Neural progenitor cell (in vitro differentiated cells): ENCODE data around the gene PRLR. TPM values are rescaled to one million over a fixed set of nuclear protein-coding genes. Genes with fewer than 3 reads are reported as not detected.

Source experiments
- DNase-seq: peaks from one replicate; pipeline ENCODE4 v3.0.0-alpha.2; 2016; ENCODE audit warnings: low spot score
- H2AFZ ChIP-seq: fragments of 200-600 bp; sonication (generic); replicated peaks from 2 replicates; pipeline ENCODE4 v1.6.1; 2016; ENCODE audit warnings: antibody characterized with exemption
- H3F3A ChIP-seq: fragments of 200-600 bp; sonication (generic); 2 replicates; pipeline ENCODE4 v1.6.1; 2016; ENCODE audit warnings: antibody characterized with exemption, low read depth
- H3K27ac ChIP-seq: fragments of 200-600 bp; sonication (generic); 2 replicates; pipeline ENCODE4 v1.5.1; 2016; ENCODE audit warnings: mild to moderate bottlenecking
- H3K27me3 ChIP-seq: fragments of 200-600 bp; sonication (generic); 2 replicates; pipeline ENCODE4 v1.6.1; 2016; ENCODE audit warnings: mild to moderate bottlenecking, moderate library complexity
- H3K36me3 ChIP-seq: fragments of 200-600 bp; sonication (generic); 2 replicates; pipeline ENCODE4 v1.5.1; 2016
- H3K4me1 ChIP-seq: fragments of 200-600 bp; sonication (generic); 2 replicates; pipeline ENCODE4 v1.6.1; 2016; ENCODE audit warnings: mixed run types
- H3K4me2 ChIP-seq: fragments of 200-600 bp; sonication (generic); 2 replicates; pipeline ENCODE4 v1.6.1; 2016
- H3K4me3 ChIP-seq: fragments of 200-600 bp; sonication (generic); 2 replicates; pipeline ENCODE4 v1.5.1; 2016
- H3K79me2 ChIP-seq: fragments of 200-600 bp; sonication (generic); 2 replicates; pipeline ENCODE4 v1.6.1; 2016; ENCODE audit warnings: low read depth
- H3K9ac ChIP-seq: fragments of 200-600 bp; sonication (generic); 2 replicates; pipeline ENCODE4 v1.6.1; 2016
- H3K9me3 ChIP-seq: fragments of 200-600 bp; sonication (generic); 2 replicates; pipeline ENCODE4 v1.5.1; 2016; ENCODE audit warnings: low read depth
- H4K20me1 ChIP-seq: fragments of 200-600 bp; sonication (generic); 2 replicates; pipeline ENCODE4 v1.6.1; 2016; ENCODE audit warnings: low read depth
- H3K27ac Mint-ChIP-seq: 3 replicates; pipeline ENCODE4 v1.8.0; 2021; ENCODE audit warnings: mixed read lengths
- H3K27me3 Mint-ChIP-seq: 2 replicates; pipeline ENCODE4 v1.8.0; 2022; ENCODE audit warnings: low read depth, mild to moderate bottlenecking, inconsistent platforms, moderate library complexity, mixed read lengths; ENCODE audit not compliant: insufficient read depth
- H3K36me3 Mint-ChIP-seq: 3 replicates; pipeline ENCODE4 v1.8.0; 2021; ENCODE audit warnings: mixed read lengths
- H3K4me1 Mint-ChIP-seq: 3 replicates; pipeline ENCODE4 v1.8.0; 2021; ENCODE audit warnings: mixed read lengths
- H3K4me3 Mint-ChIP-seq: 3 replicates; pipeline ENCODE4 v1.8.0; 2021; ENCODE audit warnings: mild to moderate bottlenecking, moderate library complexity, mixed read lengths
- H3K9me3 Mint-ChIP-seq: 3 replicates; pipeline ENCODE4 v1.8.0; 2020; ENCODE audit warnings: mixed read lengths
- CTCF ChIP-seq: fragments of 200-600 bp; sonication (generic); IDR thresholded peaks from 2 replicates; pipeline ENCODE4 v1.5.1; 2017; ENCODE audit warnings: antibody characterized with exemption, mild to moderate bottlenecking
- EZH2 ChIP-seq: fragments of 200-600 bp; sonication (generic); IDR thresholded peaks from 2 replicates; pipeline ENCODE4 v1.6.1; 2017; ENCODE audit warnings: antibody characterized with exemption, mild to moderate bottlenecking, moderate library complexity
- EZH2phosphoT487 ChIP-seq: fragments of 200-600 bp; sonication (generic); IDR thresholded peaks from 2 replicates; pipeline ENCODE4 v1.6.1; 2017; ENCODE audit warnings: antibody characterized with exemption
- total RNA-seq: library from RNA; depleted of rRNA; stranded (reverse); fragments of >200 nt; gene quantifications from 2 replicates; pipeline ENCODE4 v1.2.3, GENCODE V29; 2015; ENCODE audit warnings: low replicate concordance

The PRLR gene
- total RNA-seq, 1 donor from 2014 or later: 0.51 TPM

DNA sequence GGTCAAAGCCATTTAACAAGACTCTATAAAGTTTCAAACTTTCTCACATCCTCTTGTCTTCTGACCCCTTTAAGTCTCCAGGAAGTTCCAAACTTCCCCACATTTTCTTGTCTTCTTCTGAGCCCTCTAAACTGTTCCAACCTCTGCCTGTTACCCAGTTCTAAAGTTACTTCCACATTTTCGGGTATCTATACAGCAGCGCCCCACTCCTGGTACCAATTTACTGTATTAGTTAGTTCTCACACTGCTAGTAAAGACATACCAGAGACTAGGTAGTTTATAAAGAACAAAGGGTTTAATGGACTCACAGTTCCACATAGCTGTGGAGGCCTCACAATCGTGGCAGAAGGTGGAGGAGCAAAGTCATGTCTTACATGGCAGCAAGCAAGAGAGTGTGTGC, 23.3 kb upstream of the PRLR start:
- Histone ChIP-seq H3K4me1 (no peaks in the 10 kb centered on the region), H3K36me3 (no peaks in the 10 kb centered on the region), H3K4me3 (no peak overlapping the region), H3K27me3 (no peaks in the 10 kb centered on the region), H3K9me3 (no peaks in the 10 kb centered on the region), H3F3A (no peaks in the 10 kb centered on the region), H2AFZ (no peak overlapping the region), H3K4me2 (no peak overlapping the region), H3K27ac (no peak overlapping the region), H3K9ac (no peak overlapping the region), H4K20me1 (no peaks in the 10 kb centered on the region), H3K79me2 (no peaks in the 10 kb centered on the region)
- Mint-ChIP-seq H3K9me3 (peaks cover 34% of the 10 kb centered on the region), H3K27ac (no peak overlapping the region), H3K36me3 (no peaks in the 10 kb centered on the region), H3K4me3 (no peak overlapping the region), H3K27me3 (peaks cover 3% of the 10 kb centered on the region), H3K4me1 (peaks cover 9% of the 10 kb centered on the region)
- no peak for TF ChIP-seq EZH2
- TF ChIP-seq EZH2phosphoT487: no peak
- no peak for TF ChIP-seq CTCF
- no peak for DNase-seq

DNA sequence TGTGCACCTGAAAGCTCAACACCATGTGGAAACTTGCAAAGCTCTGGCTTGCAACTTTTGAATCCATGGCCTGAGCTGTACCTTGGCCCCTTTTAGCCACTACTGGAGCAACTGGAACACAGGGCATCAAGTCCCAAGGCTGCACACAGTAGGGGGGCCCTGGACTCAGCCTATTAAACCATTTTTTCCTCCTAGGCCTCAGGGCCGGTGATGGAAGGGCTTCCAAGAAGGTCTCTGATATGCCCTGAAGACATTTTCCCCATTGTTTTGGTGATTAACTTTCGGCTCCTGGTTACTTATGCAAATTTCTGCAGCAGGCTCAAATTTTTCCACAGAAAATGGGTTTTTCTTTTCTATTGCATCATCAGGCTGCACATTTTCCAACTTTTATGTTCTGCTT, 22.7 kb upstream of the PRLR start:
- H3K4me3 ChIP-seq: no peak overlapping the region
- no peaks in the 10 kb centered on the region for H4K20me1 ChIP-seq
- H3K36me3 ChIP-seq: no peaks in the 10 kb centered on the region
- Mint-ChIP-seq H3K4me1 (peaks cover 11% of the 10 kb centered on the region), H3K9me3 (peaks cover 36% of the 10 kb centered on the region), H3K36me3 (no peaks in the 10 kb centered on the region), H3K4me3 (no peak overlapping the region), H3K27me3 (peaks cover 3% of the 10 kb centered on the region), H3K27ac (no peak overlapping the region)
- H3K27ac ChIP-seq: no peak overlapping the region
- no peak overlapping the region for H2AFZ ChIP-seq
- DNase-seq: no peak
- no peaks in the 10 kb centered on the region for H3F3A ChIP-seq
- H3K4me1 ChIP-seq: no peaks in the 10 kb centered on the region
- no peaks in the 10 kb centered on the region for H3K9me3 ChIP-seq
- H3K27me3 ChIP-seq: no peaks in the 10 kb centered on the region
- TF ChIP-seq EZH2 (no peak), EZH2phosphoT487 (no peak), CTCF (no peak)
- no peaks in the 10 kb centered on the region for H3K79me2 ChIP-seq
- no peak overlapping the region for H3K4me2 ChIP-seq
- no peak overlapping the region for H3K9ac ChIP-seq

GRCh38 chr5:35248843-35249780, 18.8 kb upstream of the PRLR start:
- DNase-seq: no peak
- no peak overlapping the region for H3K4me3 ChIP-seq
- H3K4me2 ChIP-seq: no peak overlapping the region
- no peak overlapping the region for H3K4me3 Mint-ChIP-seq
- no peaks in the 10 kb centered on the region for H3K79me2 ChIP-seq
- peaks cover 30% of the 10 kb centered on the region for H3K4me1 Mint-ChIP-seq
- H2AFZ ChIP-seq: no peak overlapping the region
- no peaks in the 10 kb centered on the region for H3K36me3 Mint-ChIP-seq
- H3K36me3 ChIP-seq: no peaks in the 10 kb centered on the region
- TF ChIP-seq EZH2 (no peak), EZH2phosphoT487 (no peak)
- peaks cover 36% of the 10 kb centered on the region for H3K9me3 Mint-ChIP-seq
- H3K27me3 ChIP-seq: no peaks in the 10 kb centered on the region
- no peaks in the 10 kb centered on the region for H3F3A ChIP-seq
- peaks cover 9% of the 10 kb centered on the region for H3K4me1 ChIP-seq
- H3K27ac ChIP-seq: no peak overlapping the region
- H3K27ac Mint-ChIP-seq: peak overlapping the region; percentile 31
- no peaks in the 10 kb centered on the region for H4K20me1 ChIP-seq
- H3K27me3 Mint-ChIP-seq: peaks cover 9% of the 10 kb centered on the region
- H3K9me3 ChIP-seq: no peaks in the 10 kb centered on the region
- no peak overlapping the region for H3K9ac ChIP-seq

DNA sequence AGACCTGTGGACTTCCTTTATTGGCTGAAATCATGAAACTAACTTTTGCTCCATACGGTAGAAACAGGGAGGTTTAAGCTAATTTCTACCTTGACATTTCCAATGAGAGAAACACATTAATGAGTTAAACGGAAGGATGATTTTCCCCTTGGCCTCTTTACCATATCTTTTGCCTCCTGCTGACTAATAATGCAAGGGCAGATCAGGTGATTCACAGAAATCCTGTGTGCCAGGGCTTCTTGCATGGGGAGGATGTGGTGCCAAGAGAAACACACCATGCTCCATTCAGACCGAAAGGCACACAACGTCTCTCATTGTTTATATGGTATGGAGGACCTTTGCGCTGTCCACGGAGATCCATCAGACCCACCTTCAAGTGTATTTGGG, 17.4 kb upstream of the PRLR start:
- H3K79me2 ChIP-seq: no peaks in the 10 kb centered on the region
- no peaks in the 10 kb centered on the region for H3K9me3 ChIP-seq
- no peak overlapping the region for H3K27ac ChIP-seq
- peaks cover 30% of the 10 kb centered on the region for H3K4me1 Mint-ChIP-seq
- no peak overlapping the region for H3K4me2 ChIP-seq
- no peak for TF ChIP-seq EZH2
- TF ChIP-seq EZH2phosphoT487: no peak
- TF ChIP-seq CTCF: no peak
- no peaks in the 10 kb centered on the region for H3F3A ChIP-seq
- H3K4me1 ChIP-seq: peaks cover 9% of the 10 kb centered on the region
- no peaks in the 10 kb centered on the region for H3K36me3 Mint-ChIP-seq
- no peak overlapping the region for H2AFZ ChIP-seq
- no peak overlapping the region for H3K4me3 ChIP-seq
- no peak overlapping the region for H3K9ac ChIP-seq
- H3K4me3 Mint-ChIP-seq: no peak overlapping the region
- no peaks in the 10 kb centered on the region for H4K20me1 ChIP-seq
- DNase-seq: no peak
- peaks cover 9% of the 10 kb centered on the region for H3K27me3 Mint-ChIP-seq
- H3K27ac Mint-ChIP-seq: peak overlapping the region; percentile 72
- no peaks in the 10 kb centered on the region for H3K27me3 ChIP-seq
- H3K36me3 ChIP-seq: no peaks in the 10 kb centered on the region
- H3K9me3 Mint-ChIP-seq: peaks cover 22% of the 10 kb centered on the region
